CD4-positive, alpha-beta T cell (primary cell): ENCODE measurements around the gene BAIAP2. TPM values are rescaled to one million over a fixed set of nuclear protein-coding genes. Genes with fewer than 3 reads are reported as not detected.

Experiments used
- ATAC-seq: fragments of 200-7000 bp; cut with Tn5 transposase; one replicate; pipeline ENCODE4 v1.10.0; 2022; ENCODE audit warnings: mild to moderate bottlenecking; ENCODE audit not compliant: poor library complexity
- CTCF ChIA-PET: fragments of 350-600 bp; sonication (Branson Sonifier 250); formaldehyde crosslinking; loops from one replicate; lab custom pipeline; 2021; ENCODE audit warnings: antibody characterized with exemption, inconsistent platforms; lab: Charles Lee
- POLR2A ChIA-PET: fragments of 350-600 bp; sonication (Branson Sonifier 250); formaldehyde crosslinking; loops from one replicate; lab custom pipeline; 2021; ENCODE audit warnings: antibody characterized with exemption, inconsistent platforms; lab: Charles Lee
- DNase-seq, 14 experiments: peaks; one replicate each; pipeline ENCODE4 v3.0.0-alpha.2; 2013 to 2020; ENCODE audit warnings: mixed read lengths in 2 of 14
- H3K27ac ChIP-seq, 2 donors: one replicate each; pipeline versions ENCODE4 v1.5.1 to v1.7.0; 2013; ENCODE audit warnings: low read length in 2 of 2, low read depth in 1 of 2, mild to moderate bottlenecking in 1 of 2
- H3K27me3 ChIP-seq, 2 experiments: 1 replicate in 1 of 2; 2 replicates in 1 of 2; pipeline versions ENCODE4 v1.6.1 to v1.7.0; 2013; ENCODE audit warnings: low read length in 2 of 2, control low read depth in 1 of 2, mild to moderate bottlenecking in 1 of 2, moderate library complexity in 1 of 2; ENCODE audit not compliant: insufficient read depth in 2 of 2, control insufficient read depth in 1 of 2
- H3K36me3 ChIP-seq: one replicate; pipeline ENCODE4 v1.6.1; 2013; ENCODE audit warnings: low read length, control low read depth; ENCODE audit not compliant: insufficient read depth
- H3K4me1 ChIP-seq: one replicate; pipeline ENCODE4 v1.6.1; 2013; ENCODE audit warnings: low read length, control low read depth; ENCODE audit not compliant: insufficient read depth
- H3K4me3 ChIP-seq: one replicate; pipeline ENCODE4 v1.5.1; 2013; ENCODE audit warnings: mild to moderate bottlenecking, low read length, moderate library complexity
- H3K9me3 ChIP-seq, 2 experiments: 1 replicate in 1 of 2; 2 replicates in 1 of 2; pipeline versions ENCODE4 v1.6.1 to v1.7.0; 2013; ENCODE audit warnings: low read length in 2 of 2, mild to moderate bottlenecking in 2 of 2, control low read depth in 1 of 2, moderate library complexity in 1 of 2; ENCODE audit not compliant: control insufficient read depth in 1 of 2, insufficient read depth in 1 of 2
- H3K27ac Mint-ChIP-seq: one replicate; pipeline ENCODE4 v1.8.0; 2020; ENCODE audit warnings: mixed read lengths
- H3K27me3 Mint-ChIP-seq: one replicate; pipeline ENCODE4 v1.8.0; 2021; ENCODE audit warnings: mixed read lengths
- H3K36me3 Mint-ChIP-seq: one replicate; pipeline ENCODE4 v1.8.0; 2021; ENCODE audit warnings: low read depth, mixed read lengths
- H3K4me1 Mint-ChIP-seq: one replicate; pipeline ENCODE4 v1.8.0; 2021; ENCODE audit warnings: low read depth, mixed read lengths
- H3K4me3 Mint-ChIP-seq: one replicate; pipeline ENCODE4 v1.8.0; 2020; ENCODE audit warnings: mild to moderate bottlenecking, mixed read lengths
- H3K9me3 Mint-ChIP-seq: one replicate; pipeline ENCODE4 v1.8.0; 2020; ENCODE audit warnings: mixed read lengths
- CTCF ChIP-seq: fragments of 200-600 bp; IDR thresholded peaks from one replicate; pipeline ENCODE4 v1.8.0; 2022; ENCODE audit warnings: antibody characterized with exemption, mild to moderate bottlenecking
- intact Hi-C, 2 experiments: fragments of 100-400 bp; cut with DNase I in 1 of 2; cut with micrococcal nuclease in 1 of 2; formaldehyde crosslinking; loops; one replicate each; pipeline versions ENCODE4 v1.15.1 to v1.9.0; 2023 to 2025; cut with DNase I, micrococcal nuclease
- total RNA-seq, 174 experiments: library from RNA in 2 of 174; stranded (reverse) in 2 of 174; gene quantifications; one replicate each; pipeline ENCODE4 v1.2.3 and lab custom pipeline; 2021 to 2026

The BAIAP2 gene
- total RNA-seq, 2 experiments from 2014 or later: 4.2 to 4.9 TPM

GRCh38 chr17:81002409-81003361 is 32.3 kb upstream of the BAIAP2 start:
- no peak overlapping the region for H3K4me3 ChIP-seq
- intact Hi-C loops: no loop called here
- ATAC-seq: no peak
- no peak overlapping the region for H3K27ac ChIP-seq
- ChIA-PET POLR2A (interaction anchor here (0.6 to 3.9 kb wide), 2 partner anchors 10 to 15 kb away, joined by 4 to 22 read pairs; no protein-coding TSS in a partner anchor), CTCF (interaction anchor here (1.3 kb wide), 1 partner anchor 99 kb away, joined by 4 read pairs; no protein-coding TSS in a partner anchor)
- Mint-ChIP-seq H3K4me3 (peak overlapping the region; percentile 58), H3K36me3 (peaks cover 5% of the 10 kb centered on the region), H3K4me1 (peaks cover 18% of the 10 kb centered on the region), H3K27ac (no peak overlapping the region), H3K9me3 (no peaks in the 10 kb centered on the region), H3K27me3 (peaks cover 40% of the 10 kb centered on the region)
- H3K9me3 ChIP-seq: peaks cover 0 to 10% of the 10 kb centered on the region in 2 experiments
- H3K27me3 ChIP-seq: peaks cover 20 to 22% of the 10 kb centered on the region in 2 experiments
- H3K36me3 ChIP-seq: peaks cover 23% of the 10 kb centered on the region
- DNase-seq: peak in 1 of 14 experiments; percentile 1
- TF ChIP-seq CTCF: no peak
- H3K4me1 ChIP-seq: peaks cover 16% of the 10 kb centered on the region

- H3K9me3 ChIP-seq: peaks cover 0 to 10% of the 10 kb centered on the region in 2 experiments
- Mint-ChIP-seq H3K4me3 (peak overlapping the region; percentile 18), H3K27me3 (peaks cover 40% of the 10 kb centered on the region), H3K36me3 (peaks cover 1% of the 10 kb centered on the region), H3K4me1 (peaks cover 18% of the 10 kb centered on the region), H3K27ac (no peak overlapping the region), H3K9me3 (no peaks in the 10 kb centered on the region)
- H3K36me3 ChIP-seq: peaks cover 12% of the 10 kb centered on the region
- POLR2A ChIA-PET: interaction anchor here (0.9 to 3.9 kb wide), 5 partner anchors 13 to 549 kb away, joined by 3 to 22 read pairs (median 7); partner anchors contain the start of gene CHMP6
- intact Hi-C loops: no loop called here
- peak; percentile 42 for ATAC-seq
- CTCF ChIA-PET: no interaction called here
- peak overlapping the region; percentile 20 for H3K4me3 ChIP-seq
- peaks cover 16% of the 10 kb centered on the region for H3K4me1 ChIP-seq
- peaks cover 20 to 22% of the 10 kb centered on the region in 2 experiments for H3K27me3 ChIP-seq
- no peak for TF ChIP-seq CTCF
- peak in 1 of 14 experiments; percentile 16 for DNase-seq
- no peak overlapping the region for H3K27ac ChIP-seq
Observed at GRCh38 chr17:81003711-81004475, 31.1 kb upstream of the BAIAP2 start.

- CTCF ChIA-PET: no interaction called here
- no peak overlapping the region for H3K4me3 Mint-ChIP-seq
- no peak overlapping the region for H3K27ac Mint-ChIP-seq
Observed at GRCh38 chr17:81006891-81007290, 28.1 kb upstream of the BAIAP2 start.

More at GRCh38 chr17:81006891-81007290, 28.1 kb upstream of the BAIAP2 start:
- Mint-ChIP-seq H3K36me3 (peaks cover 9% of the 10 kb centered on the region), H3K4me1 (peaks cover 11% of the 10 kb centered on the region), H3K9me3 (peaks cover 6% of the 10 kb centered on the region), H3K27me3 (peaks cover 36% of the 10 kb centered on the region)
- peaks cover 20 to 22% of the 10 kb centered on the region in 2 experiments for H3K27me3 ChIP-seq
- H3K4me3 ChIP-seq: no peak overlapping the region
- TF ChIP-seq CTCF: no peak
- no peak for ATAC-seq
- intact Hi-C loops: no loop called here
- H3K36me3 ChIP-seq: no peaks in the 10 kb centered on the region
- POLR2A ChIA-PET: interaction anchor here (0.9 kb wide), 1 partner anchor 11 kb away, joined by 3 read pairs; no protein-coding TSS in a partner anchor
- H3K9me3 ChIP-seq: peaks cover 0 to 21% of the 10 kb centered on the region in 2 experiments
- no peak overlapping the region for H3K27ac ChIP-seq
- H3K4me1 ChIP-seq: peaks cover 19% of the 10 kb centered on the region
- DNase-seq: no peak
